Fibroblast of lung (primary cell): ENCODE measurements around the gene FGF1.

Experiments
- CTCF ChIP-seq, 2 donors: IDR thresholded peaks in 1 of 2; conservative IDR thresholded peaks in 1 of 2; 1 replicate in 1 of 2; 2 replicates in 1 of 2; pipeline ENCODE4 v1.5.1; 2011 to 2012; ENCODE audit warnings: low read length in 2 of 2, control low read depth in 1 of 2, inconsistent platforms in 1 of 2, low read depth in 1 of 2, mild to moderate bottlenecking in 1 of 2
- EZH2 ChIP-seq: IDR thresholded peaks from 2 replicates; pipeline ENCODE4 v1.5.1; 2012; ENCODE audit warnings: low read length, control low read depth, mild to moderate bottlenecking; ENCODE audit errors: missing control alignments

GRCh38 chr5:142569905-142570304 is 116.0 kb downstream of the FGF1 start:
- TF ChIP-seq CTCF (conservative IDR thresholded peaks at IDR 0.05 in 1 of 2, IDR thresholded peaks at IDR 0.05 in 1 of 2; ENCODE audit: low read depth in 1 of 2, low read length in 2 of 2) = no peak
- TF ChIP-seq EZH2 = no peak
